8988T (cell line): Measurements from ENCODE around the gene WDR89.
A peak's percentile ranks its signal among the peaks of the same experiment; 100 is the strongest.
"Not testable (repeated sequence)": the region's sequence is repeated elsewhere in the genome, so short reads cannot be mapped to it uniquely, and the experiment has no call there.

Experiments used
- DNase-seq: peaks from one replicate; pipeline ENCODE4 v3.0.0; 2011

The WDR89 gene

DNA sequence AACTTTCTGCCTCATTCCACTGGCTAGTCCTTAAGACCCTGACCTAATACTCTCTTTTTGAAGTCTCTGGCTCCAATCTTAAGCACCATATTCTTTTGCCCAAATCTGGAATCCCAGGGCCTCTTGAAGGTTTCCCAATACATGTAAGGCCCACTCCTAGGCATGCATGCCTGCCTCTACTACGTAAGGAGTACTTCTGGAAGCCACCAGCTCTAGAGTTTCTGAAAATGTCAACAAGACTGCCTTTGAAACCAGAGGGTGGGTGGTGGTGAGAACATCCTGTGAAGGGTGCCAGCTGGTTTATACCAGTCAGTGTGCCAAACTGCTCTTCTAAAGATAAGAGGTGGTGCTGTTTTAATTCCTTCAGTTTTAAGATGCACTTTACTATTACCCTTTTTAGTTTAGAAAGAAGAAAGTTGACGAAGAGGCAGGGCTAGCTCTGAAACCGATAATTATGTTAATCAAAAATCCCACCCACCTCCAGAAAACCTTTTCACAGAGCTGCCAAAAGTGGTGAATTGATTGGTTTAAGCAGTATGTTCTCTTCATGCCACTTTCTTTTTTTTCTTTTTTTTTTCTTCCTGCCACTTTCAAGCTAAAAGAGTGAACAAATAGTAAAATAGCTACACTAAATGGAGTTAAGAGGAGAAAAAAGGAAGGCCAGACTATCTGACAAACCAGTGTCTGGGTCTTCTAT lies 8.7 kb upstream of the WDR89 start:
- no peak for DNase-seq

DNA sequence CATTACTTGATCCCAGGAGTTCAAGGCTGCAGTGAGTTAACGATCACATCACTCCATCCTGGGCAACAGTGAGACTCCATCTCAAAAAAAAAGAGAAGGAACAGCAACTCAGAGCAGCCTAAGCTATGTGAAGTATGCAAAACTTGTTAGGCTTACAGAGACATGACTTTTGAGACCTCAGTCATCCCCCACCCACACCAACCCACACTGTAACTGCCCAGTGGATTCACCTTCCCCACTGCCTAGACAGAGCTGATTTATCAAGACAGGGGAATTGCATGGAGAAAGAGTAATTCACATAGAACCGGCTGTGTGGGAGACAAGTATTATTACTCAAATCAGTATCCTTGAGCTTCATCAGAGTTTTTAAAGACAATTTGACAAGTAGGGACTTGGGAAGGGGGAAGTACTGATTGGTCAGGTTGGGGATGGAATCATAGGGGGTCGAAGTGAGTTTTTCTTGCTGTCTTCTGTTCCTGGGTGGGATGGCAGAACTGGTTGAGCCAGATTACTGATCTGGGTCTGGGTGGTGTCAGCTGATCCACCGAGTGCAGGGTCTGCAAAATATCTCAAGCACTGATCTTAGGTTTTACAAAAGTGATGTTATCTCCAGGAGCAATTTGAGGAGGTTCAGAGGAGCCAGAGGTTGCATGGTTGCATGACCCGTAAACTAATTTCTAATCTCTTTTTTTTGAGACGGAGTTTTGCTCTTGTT lies 6.2 kb upstream of the WDR89 start:
- no peak for DNase-seq

DNA sequence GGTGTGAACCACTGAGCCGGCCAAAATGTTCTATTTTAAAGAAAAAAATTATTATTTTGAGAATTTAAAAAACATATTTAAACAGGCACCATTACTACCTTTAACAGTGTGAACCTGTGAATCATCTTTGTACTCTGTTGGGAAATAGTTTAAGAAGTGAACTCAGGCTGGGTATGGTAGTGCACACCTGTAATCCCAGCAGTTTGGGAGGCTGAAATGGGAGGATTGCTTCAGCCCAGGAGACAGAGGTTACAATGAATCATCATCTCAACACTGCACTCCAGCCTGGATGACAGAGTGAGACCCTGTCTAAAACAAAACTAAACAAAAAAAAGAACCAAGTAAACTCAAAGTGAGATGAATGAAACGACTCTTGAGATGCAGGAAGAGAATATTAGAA lies 3.1 kb upstream of the WDR89 start:
- DNase-seq = no peak

DNA sequence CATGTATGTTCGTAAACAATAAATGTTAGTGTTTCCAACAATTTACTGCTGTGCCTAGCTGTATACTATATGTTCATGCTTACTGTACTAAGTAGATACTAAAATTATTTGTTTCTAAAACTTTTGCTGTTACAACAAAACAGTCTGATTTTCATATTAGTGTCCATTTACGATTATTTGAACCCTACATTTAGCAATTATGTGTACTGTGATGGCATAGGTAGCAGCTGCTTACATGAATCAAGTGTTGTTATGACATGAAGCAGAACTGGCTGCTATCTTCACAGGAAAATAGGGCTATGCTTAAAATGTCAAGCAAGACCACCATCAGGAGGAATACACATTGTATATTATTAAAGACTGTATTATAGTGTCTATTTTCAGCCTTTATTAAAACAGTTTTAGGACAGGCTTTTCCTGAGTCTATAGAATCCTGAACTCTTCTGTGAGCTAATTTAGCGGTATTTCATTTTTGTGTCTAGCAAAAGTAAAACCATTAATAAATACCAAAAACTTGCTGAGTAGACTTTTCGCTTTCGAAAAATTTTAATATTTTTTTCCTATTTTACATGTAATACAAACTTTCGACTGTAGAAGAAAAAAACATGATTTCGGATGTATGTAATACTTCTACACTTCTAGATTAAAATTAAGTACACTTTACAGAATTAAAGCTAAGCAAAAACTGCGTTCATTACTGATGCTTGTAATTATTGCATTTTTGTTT lies 1.1 kb upstream of the WDR89 start:
- no peak for DNase-seq

DNA sequence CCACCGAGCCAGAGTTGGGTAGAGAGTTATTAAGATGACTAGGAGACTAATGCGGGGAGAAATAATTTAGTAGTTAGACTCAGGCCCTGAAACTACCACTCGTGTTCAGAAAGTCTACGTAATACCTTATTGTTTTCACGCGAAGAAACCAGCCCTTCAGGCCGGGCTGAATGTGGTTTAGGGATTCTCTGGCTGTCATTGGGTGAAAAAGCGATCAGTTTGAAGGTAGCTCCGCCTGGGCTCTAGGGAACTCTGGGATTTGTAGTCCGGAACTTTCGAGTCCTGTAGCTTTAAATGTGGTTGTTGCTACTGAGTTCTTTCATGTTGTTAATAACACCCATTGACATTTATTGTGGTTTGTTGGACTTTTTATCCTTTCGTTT lies 549 bp upstream of the WDR89 start:
- DNase-seq = peak; percentile 35

DNA sequence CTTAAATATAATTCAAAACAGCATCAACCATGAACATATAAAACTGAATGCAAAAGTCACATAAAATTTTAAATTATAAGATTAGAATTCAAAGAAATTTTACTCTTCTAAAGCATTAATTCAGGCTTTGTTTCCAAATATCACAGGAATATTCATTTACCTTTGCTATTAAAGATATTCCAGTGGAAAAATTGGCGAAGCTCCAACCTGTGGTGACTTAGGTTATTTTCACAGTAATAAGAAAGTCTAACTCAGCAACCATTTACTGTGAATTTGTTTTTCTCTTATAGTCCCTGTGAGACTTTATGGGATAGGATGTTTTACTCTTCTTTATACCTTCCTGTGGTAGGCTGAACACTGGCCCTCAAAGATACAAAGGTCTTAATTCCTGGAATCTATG lies 3.2 kb downstream of the WDR89 start:
- no peak for DNase-seq

DNA sequence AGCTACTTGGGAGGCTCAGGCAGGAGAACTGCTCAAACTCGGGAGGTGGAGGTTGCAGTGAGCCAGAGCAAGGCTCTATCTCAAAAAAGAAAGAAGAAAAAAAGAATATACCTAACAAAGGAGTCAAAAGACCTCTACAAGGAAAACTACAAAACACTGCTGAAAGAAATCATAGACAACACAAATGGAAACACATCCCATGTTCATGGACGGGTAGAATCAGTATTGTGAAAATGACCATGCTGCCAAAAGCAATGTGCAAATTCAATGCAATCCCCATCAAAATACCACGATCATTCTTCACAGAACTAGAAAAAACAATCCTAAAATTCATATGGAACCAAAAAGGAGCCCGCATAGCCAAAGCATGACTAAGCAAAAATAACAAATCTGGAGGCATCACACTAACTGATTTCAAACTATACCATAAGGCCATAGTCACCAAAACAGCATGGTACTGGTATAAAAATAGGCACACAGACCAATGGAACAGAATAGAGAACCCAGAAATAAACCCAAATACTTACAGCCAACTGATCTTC lies 5.5 kb downstream of the WDR89 start:
- DNase-seq = not testable (repeated sequence)

DNA sequence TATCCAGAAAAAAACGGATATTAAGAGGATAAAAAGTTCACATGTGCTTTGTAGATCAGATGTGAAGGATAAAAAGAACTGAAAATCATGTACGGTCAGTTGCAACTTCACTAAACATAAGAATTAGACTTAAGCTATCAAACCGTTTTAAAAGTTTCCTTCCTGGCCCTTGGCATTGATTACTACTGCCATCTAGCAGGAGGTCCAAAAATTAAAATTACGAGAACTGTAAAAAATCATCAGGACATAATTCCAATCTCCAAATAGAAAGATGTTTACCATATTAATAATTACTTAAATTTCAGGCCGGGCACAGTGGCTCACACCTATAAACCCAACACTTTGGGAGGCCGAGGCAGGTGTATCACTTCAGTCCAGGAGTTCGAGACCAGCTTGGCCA lies 7.9 kb downstream of the WDR89 start:
- no peak for DNase-seq

DNA sequence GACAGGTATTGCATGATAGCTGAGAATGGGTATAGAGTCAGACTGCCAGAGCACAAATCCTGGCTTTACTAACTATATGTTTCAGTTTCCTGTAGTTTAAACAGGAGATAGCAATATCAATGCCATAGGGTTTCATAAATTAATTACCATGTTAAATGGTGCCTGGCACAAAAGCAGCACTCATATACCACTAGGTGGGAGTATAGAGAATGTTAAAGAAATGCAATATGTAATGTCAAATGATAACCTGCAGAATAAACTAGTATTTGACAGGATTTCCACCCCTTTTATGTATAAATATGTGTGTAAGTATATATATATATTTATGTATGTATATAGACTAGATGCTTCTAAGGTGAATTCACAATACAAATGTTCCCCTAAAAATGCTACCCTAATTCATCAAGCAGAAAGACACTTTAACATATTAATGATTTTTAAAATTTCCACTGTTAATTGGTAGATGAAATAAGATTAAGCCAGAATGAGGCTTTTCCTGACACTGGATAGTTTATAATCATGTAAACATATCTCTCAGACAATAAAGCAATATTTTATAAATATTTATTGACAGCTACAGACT lies 8.6 kb downstream of the WDR89 start:
- DNase-seq = no peak

DNA sequence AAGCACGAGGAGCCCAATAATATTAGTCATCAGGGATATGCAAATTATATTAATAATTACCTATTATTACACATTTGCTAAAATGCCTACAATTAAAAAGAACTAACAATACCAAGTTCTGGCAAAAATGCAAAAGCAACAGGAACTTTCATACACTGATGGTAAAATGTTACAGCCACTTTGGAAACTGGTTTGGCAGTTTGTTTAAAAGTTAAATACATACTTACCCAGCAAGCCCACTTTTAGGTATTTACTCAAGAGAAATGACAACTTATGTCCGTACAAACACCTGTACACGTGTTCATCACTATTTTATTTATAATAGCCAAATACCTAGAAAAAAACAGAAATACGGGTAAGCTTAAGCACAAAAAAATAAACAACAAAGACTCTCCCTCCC lies 17.0 kb downstream of the WDR89 start:
- DNase-seq = no peak

DNA sequence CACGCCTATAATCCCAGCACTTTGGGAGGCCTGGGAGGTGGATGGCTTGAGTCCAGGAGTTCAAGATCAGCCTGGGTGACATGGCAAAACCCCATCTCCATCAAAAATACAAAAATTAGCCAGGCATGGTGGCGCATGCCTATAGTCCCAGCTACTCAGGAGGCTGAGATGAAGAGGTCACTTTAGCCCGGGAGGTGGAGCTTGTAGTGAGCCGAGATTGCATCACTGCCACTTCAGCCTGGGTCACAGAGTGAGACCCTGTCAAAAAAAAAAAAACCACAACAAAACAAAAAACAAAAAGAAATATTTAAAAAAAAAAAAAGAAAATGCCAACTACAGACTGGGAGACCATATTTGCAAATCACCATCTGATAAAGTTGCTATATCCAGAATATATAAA lies 17.5 kb downstream of the WDR89 start:
- DNase-seq = no peak

DNA sequence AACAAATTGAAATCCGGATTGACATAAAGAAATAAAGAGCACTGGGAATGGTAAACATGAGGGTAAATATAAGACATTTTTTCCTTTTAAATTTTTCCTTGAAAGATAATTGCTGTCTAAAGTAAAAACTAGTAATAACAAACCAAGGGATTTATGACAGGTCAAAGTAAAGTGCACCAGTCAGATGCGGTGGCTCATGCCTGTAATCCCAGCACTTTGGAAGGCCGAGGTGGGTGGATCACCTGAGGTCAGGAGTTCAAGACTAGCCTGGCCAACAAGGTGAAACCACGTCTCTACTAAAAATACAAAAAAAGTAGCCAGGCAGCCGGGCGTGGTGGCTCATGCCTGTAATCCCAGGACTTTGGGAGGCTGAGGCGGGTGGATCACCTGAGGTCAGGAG lies 19.7 kb downstream of the WDR89 start:
- not testable (repeated sequence) for DNase-seq

DNA sequence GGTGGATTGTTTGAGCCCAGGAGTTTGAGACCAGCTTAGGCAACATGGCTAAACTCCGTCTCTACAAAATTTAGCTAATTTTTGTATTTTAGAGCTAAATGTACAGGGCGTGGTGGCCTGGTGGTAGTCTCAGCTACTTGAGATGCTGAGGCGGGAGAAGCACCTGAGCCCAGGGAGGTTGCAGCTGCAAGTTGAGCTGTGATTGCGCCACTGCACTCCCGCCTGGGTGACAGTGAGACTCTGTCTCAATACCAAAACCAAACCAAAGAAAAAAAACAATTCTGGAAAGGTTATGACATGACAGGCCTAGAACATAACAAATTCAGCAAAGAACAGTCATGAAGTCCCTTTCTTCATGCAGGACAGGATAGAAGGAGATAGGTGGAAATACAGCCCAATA lies 25.7 kb downstream of the WDR89 start:
- DNase-seq = no peak

DNA sequence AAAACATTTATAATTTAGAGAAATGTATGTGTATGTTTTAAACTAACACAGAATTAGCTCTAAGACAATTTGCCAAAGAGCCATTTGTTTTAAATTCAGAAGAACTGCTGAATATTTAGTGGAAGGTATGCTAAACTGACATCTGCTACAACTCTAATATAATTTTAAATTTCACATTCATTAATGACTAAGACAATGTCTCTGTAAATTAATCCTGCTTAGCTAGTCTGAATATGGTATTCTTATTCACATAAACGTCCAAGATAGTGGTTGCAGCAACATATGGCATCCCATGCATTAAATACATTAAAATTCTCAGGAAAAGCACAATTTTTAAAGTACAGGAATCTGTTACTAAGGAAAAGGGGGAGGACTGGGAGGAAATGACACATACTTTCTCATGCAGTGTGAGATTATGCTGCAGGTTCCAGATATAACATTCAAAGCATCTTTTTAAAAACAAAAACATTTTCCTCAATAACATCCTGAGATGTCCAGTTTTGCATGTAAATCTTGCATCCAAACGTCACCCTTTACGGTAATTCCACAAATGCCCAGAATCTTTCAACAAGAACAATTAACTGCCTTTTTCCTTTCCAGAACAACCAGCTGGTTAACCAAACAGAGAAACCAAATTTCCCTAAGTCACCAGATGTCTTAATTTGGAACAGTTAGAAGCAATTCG lies 26.9 kb downstream of the WDR89 start:
- no peak for DNase-seq

DNA sequence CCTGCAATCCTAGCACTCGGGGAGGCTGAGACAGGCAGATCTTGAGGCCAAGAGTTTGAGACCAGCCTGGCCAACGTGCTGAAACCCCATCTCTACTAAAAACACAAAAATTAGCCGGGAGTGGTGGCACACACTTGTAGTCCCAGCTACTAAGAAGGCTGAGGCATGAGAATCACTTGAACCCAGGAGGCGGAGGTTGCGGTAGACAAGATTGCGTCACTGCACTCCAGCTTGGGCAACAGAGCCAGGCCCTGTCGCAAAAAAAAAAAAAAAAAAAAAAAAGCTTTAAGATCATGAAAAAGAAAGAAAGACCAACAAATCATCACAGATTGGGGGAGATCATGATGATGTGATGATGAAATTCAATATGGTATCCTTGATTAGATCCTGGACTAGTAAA lies 30.6 kb downstream of the WDR89 start:
- no peak for DNase-seq

DNA sequence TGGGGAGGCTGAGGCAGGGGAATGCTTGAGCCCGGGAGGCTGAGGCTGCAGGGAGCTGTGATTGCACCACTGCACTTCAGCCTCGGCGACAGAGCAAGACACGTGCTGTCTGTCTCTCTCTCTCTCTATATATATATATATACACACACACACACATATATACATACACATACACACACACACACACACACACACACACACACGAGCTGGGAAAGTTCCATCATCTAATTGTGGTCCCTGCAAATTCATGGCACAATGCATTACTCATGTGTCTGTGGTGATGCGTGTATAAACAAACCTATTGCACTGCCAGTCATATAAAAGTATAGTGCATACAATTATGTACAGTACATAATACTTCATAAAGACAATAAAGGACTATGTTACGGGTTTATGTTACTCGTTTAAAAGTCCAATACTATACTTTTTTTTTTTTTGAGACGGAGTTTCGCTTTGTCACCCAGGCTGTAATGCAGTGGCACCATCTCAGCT lies 36.6 kb downstream of the WDR89 start:
- no peak for DNase-seq

DNA sequence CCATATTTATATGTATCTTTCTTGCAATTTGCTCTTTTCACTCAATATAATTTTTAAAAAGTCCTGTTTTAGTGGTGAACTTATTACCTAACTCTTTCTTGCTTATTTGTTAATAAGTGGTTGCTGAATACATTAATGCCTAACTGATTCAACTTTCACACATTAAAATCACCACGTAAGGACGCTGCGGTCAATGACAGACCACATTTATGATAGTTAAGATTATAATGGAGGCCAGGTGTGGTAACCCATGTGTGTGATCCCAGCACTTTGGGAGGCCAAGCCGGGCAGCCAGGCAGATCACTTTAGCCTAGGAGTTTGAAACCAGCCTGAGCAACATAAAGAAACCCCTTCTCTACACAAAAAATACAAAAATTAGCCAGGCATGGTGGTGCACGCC lies 37.0 kb downstream of the WDR89 start:
- DNase-seq = no peak

DNA sequence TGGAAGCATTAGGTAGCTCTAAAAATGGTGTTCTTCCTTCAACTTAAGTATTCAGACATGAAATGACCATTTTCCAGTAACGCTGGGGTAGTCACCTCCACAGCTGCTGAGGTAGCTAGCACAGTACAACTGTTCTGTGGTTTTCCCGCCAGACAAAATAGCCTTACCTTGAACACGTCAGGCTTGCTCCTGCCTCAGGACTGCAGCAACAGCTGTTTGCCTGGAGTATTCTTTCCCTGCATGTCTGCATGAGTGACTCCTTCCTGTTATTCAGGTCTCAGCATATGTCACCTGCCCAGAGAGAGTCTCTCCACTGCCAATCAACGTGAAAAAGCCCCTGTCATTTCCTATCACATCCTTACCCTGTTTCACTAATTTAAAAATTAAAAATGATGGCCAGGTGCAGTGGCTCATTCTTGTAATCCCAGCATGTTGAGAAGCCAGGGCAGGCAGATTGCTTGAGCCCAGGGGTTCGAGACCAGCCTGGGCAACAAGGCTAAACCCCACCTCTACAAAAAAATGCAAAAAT lies 37.9 kb downstream of the WDR89 start:
- DNase-seq = no peak

DNA sequence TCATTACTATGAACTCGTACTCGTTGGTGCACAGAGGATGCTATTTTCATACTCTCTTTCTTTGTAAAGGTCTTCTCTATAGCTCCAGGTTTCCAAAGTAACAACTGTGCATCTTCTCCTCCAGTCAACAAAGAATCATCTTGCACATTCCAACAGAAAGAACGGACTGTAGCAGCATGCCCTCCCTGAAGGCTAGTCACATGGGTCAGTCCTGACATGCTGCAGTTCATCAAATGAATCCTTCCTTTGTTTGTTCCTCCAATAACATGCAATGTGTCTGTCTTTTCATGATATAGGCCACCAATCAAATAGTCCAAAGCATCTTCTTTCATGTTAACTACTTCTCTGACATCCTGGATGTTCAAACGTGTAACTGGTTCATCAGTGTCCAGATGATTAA lies 42.9 kb downstream of the WDR89 start:
- DNase-seq = no peak

DNA sequence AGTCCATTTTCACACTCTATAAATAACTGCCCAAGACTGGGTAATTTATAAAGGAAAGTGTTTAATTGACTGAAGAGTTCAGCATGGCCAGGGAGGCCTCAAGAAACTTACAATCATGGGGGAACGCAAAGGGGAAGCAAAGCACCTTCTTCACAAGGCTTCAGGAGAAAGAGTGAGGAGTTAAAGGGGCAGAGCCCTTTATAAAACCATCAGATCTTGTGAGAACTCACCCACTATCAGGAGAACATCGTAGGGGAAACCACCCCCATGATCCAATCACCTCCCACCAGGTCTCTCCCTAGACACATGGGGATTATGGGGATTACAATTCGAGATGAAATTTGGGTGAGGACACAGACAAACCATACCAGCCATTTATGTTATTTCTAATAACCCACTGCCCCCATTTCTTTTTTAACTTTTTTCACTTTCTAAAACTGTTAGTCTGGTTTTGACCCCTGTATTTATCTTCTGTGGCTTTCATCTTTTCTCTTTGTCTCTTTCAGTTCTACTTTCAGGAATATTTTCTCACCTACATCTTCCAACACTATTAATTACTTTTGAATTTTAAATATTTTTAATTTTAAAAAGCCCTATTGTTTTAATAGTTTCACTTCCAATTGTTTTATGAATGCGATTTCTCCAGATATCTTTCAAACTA lies 44.5 kb downstream of the WDR89 start:
- no peak for DNase-seq

DNA sequence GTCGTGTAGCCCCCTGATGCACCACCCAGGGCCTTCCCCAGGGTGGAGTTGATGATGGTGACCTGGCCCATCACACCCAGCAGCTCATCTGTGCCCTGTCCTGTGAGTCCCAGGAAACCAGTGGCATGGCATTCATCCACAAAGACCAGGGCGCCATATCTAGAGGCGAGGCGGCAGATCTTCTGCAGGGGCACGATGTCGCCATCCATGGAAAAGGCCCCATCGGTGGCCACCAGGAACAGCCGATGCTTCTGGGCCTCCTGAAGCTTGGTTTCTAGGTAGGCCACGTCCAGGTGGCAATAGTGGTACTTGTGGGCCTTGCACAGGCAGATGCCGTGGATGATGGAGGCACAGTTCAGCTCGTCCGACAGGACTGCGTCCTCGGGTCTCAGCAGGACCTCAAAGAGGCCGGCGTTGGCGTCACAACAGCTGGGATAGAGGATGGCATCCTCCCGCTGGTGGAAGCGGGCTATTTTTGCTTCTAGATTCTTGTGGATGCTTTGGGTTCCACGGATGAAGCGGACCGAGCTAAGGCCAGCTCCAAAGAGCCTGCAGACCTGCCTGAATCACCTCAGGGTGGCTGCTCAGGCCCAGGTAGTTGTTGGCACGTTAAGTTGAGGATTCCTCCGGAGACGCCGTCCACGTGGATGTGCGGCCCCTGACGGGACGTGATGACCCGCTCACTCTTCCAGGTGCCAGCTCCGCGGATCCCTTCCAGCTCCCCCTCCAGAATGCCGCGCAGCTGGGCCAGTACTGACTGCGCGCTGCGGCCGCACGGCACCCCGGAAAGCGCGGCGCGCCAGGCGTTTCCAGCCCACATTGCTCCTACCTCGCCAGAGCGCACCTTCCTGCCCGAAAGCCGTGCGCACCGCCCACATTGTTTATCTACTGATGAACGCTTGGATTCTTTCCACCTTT lies 47.0 kb downstream of the WDR89 start:
- DNase-seq = no peak
